CD14-positive monocyte (primary cell): Measurements from ENCODE around the gene PPP1R1B. TPM values are rescaled to one million over a fixed set of nuclear protein-coding genes. Genes with fewer than 3 reads are reported as not detected.

Experiments
- DNase-seq, 3 donors: peaks; one replicate each; pipeline ENCODE4 v3.0.0-alpha.2; 2011 to 2022
- H2AFZ ChIP-seq: 2 replicates; pipeline ENCODE4 v1.6.0; 2012; ENCODE audit warnings: mild to moderate bottlenecking, low read depth, low read length, inconsistent platforms; ENCODE audit not compliant: insufficient read depth, poor library complexity, severe bottlenecking
- H3K27ac ChIP-seq, 2 donors: 1 replicate in 1 of 2; 2 replicates in 1 of 2; pipeline ENCODE4 v1.5.1; 2012 to 2013; ENCODE audit warnings: low read length in 2 of 2, control low read depth in 1 of 2, inconsistent platforms in 1 of 2, low read depth in 1 of 2, mild to moderate bottlenecking in 1 of 2
- H3K27me3 ChIP-seq, 2 donors: one replicate each; pipeline versions ENCODE4 v1.6.0 to v1.6.1; 2011 to 2013; ENCODE audit warnings: low read length in 2 of 2; ENCODE audit not compliant: control insufficient read depth in 2 of 2, insufficient read depth in 2 of 2
- H3K36me3 ChIP-seq, 2 donors: replicated peaks in 1 of 2; 1 replicate in 1 of 2; 2 replicates in 1 of 2; pipeline versions ENCODE4 v1.5.1 to v1.6.1; 2012 to 2013; ENCODE audit warnings: low read length in 2 of 2, control low read depth in 1 of 2, inconsistent platforms in 1 of 2, mild to moderate bottlenecking in 1 of 2; ENCODE audit not compliant: insufficient read depth in 2 of 2, control insufficient read depth in 1 of 2
- H3K4me1 ChIP-seq, 2 donors: 1 replicate in 1 of 2; 2 replicates in 1 of 2; pipeline versions ENCODE4 v1.5.1 to v1.6.1; 2012 to 2013; ENCODE audit warnings: low read length in 2 of 2, control low read depth in 1 of 2, inconsistent platforms in 1 of 2, mild to moderate bottlenecking in 1 of 2, moderate library complexity in 1 of 2; ENCODE audit not compliant: insufficient read depth in 2 of 2, control insufficient read depth in 1 of 2
- H3K4me2 ChIP-seq: replicated peaks from 2 replicates; pipeline ENCODE3; 2012; ENCODE audit warnings: low read length, moderate library complexity, mild to moderate bottlenecking; ENCODE audit not compliant: poor library complexity, severe bottlenecking; ENCODE audit errors: extremely low read depth
- H3K4me3 ChIP-seq, 3 experiments: fragments of 200-600 bp in 1 of 3; sonication (generic) in 1 of 3; replicated peaks in 1 of 3; 1 replicate in 2 of 3; 2 replicates in 1 of 3; pipeline ENCODE4 v1.5.1; 2011 to 2013; ENCODE audit warnings: low read length in 3 of 3, mild to moderate bottlenecking in 3 of 3, control low read depth in 2 of 3, low read depth in 2 of 3, inconsistent platforms in 1 of 3, moderate library complexity in 1 of 3
- H3K79me2 ChIP-seq: 2 replicates; pipeline ENCODE4 v1.6.0; 2012; ENCODE audit warnings: mild to moderate bottlenecking, control low read depth, inconsistent platforms, low read length, moderate library complexity; ENCODE audit not compliant: insufficient read depth
- H3K9ac ChIP-seq: 2 replicates; pipeline ENCODE4 v1.6.0; 2017; ENCODE audit warnings: low read length, mild to moderate bottlenecking; ENCODE audit not compliant: insufficient read depth, poor library complexity, severe bottlenecking
- H3K9me3 ChIP-seq, 2 donors: replicated peaks in 1 of 2; 1 replicate in 1 of 2; 2 replicates in 1 of 2; pipeline versions ENCODE4 v1.5.1 to v1.6.1; 2012 to 2013; ENCODE audit warnings: low read length in 2 of 2, control low read depth in 1 of 2; ENCODE audit not compliant: control insufficient read depth in 1 of 2, insufficient read depth in 1 of 2
- H4K20me1 ChIP-seq: 2 replicates; pipeline ENCODE4 v1.6.0; 2012; ENCODE audit warnings: mild to moderate bottlenecking, low read length, control low read depth, moderate library complexity; ENCODE audit not compliant: insufficient read depth
- H3K27ac Mint-ChIP-seq, 7 donors: one replicate each; pipeline ENCODE4 v1.8.0; 2020; ENCODE audit warnings: mild to moderate bottlenecking in 7 of 7, mixed read lengths in 7 of 7, moderate library complexity in 6 of 7, inconsistent platforms in 2 of 7
- H3K27me3 Mint-ChIP-seq, 3 donors: one replicate each; pipeline ENCODE4 v1.8.0; 2021 to 2022; ENCODE audit warnings: low read depth in 3 of 3, mild to moderate bottlenecking in 3 of 3, mixed read lengths in 3 of 3, moderate library complexity in 3 of 3, inconsistent platforms in 1 of 3
- H3K36me3 Mint-ChIP-seq, 2 donors: one replicate each; pipeline ENCODE4 v1.8.0; 2020; ENCODE audit warnings: mixed read lengths in 2 of 2, inconsistent platforms in 1 of 2, mild to moderate bottlenecking in 1 of 2
- H3K4me1 Mint-ChIP-seq: one replicate; pipeline ENCODE4 v1.8.0; 2020; ENCODE audit warnings: mild to moderate bottlenecking, mixed read lengths
- H3K4me3 Mint-ChIP-seq, 2 donors: one replicate each; pipeline ENCODE4 v1.8.0; 2020; ENCODE audit warnings: mild to moderate bottlenecking in 2 of 2, mixed read lengths in 2 of 2, moderate library complexity in 1 of 2
- H3K9me3 Mint-ChIP-seq, 7 donors: one replicate each; pipeline ENCODE4 v1.8.0; 2020 to 2022; ENCODE audit warnings: mixed read lengths in 7 of 7, mild to moderate bottlenecking in 6 of 7, moderate library complexity in 6 of 7, inconsistent platforms in 2 of 7
- WGBS: methylation state at CpG from one replicate; pipeline ENCODE4 v1.1.5; 2013; ENCODE audit warnings: missing lambda C conversion rate; ENCODE audit not compliant: insufficient coverage; 5-methylcytosine and 5-hydroxymethylcytosine counted together
- intact Hi-C, 2 donors: fragments of 100-400 bp; cut with micrococcal nuclease; formaldehyde crosslinking; loops; one replicate each; pipeline versions ENCODE4 v1.15.0 to v1.15.1; 2023
- polyA plus RNA-seq, 3 donors: library from polyadenylated mRNA; depleted of rRNA in 1 of 3; unstranded in 2 of 3; stranded (reverse) in 1 of 3; fragments of 300-500 nt in 2 of 3; fragments of >200 nt in 1 of 3; fragmentation: Illumina TruSeq in 2 of 3; gene quantifications; 1 replicate in 2 of 3; 2 replicates in 1 of 3; pipeline ENCODE4 v1.2.3, GENCODE V29; 2012 to 2021
- TF ChIP-seq, protein P1 (sequence below): fragments of 200-600 bp; IDR thresholded peaks from one replicate; pipeline ENCODE4 v1.8.0; 2022; ENCODE audit warnings: antibody characterized with exemption, mild to moderate bottlenecking

PPP1R1B gene
- polyA plus RNA-seq, 3 donors, result 0.05 TPM; not detected in 2

- peak overlapping the region; percentile 58 to 75 for H3K4me3 Mint-ChIP-seq
- Histone ChIP-seq H3K4me2 (peak overlapping the region; percentile 33), H3K27me3 (no peaks in the 10 kb centered on the region), H3K9ac (no peak overlapping the region), H3K36me3 (peaks cover 0 to 6% of the 10 kb centered on the region in 2 donors), H3K27ac (peak overlapping the region; percentile 26 to 54), H3K4me3 (peak overlapping the region in 1 of 3 experiments; percentile 25), H3K9me3 (no peaks in the 10 kb centered on the region), H4K20me1 (peaks cover 79% of the 10 kb centered on the region), H3K79me2 (peaks cover 89% of the 10 kb centered on the region), H2AFZ (no peak overlapping the region), H3K4me1 (peaks cover 64 to 75% of the 10 kb centered on the region in 2 donors)
- H3K36me3 Mint-ChIP-seq, result peaks cover 13 to 25% of the 10 kb centered on the region in 2 donors
- H3K27ac Mint-ChIP-seq, result peak overlapping the region in 5 of 7 donors; percentile 22 to 81 (median 76)
- H3K27me3 Mint-ChIP-seq, result peaks cover 0 to 6% (median 0%) of the 10 kb centered on the region in 3 donors
- H3K4me1 Mint-ChIP-seq, result peaks cover 73% of the 10 kb centered on the region
- intact Hi-C loops, result no loop called here
- DNase-seq, result peak; percentile 26 to 72 (median 40)
- peaks cover 0 to 1% (median 0%) of the 10 kb centered on the region in 7 donors for H3K9me3 Mint-ChIP-seq
- TF ChIP-seq, protein P1, sequence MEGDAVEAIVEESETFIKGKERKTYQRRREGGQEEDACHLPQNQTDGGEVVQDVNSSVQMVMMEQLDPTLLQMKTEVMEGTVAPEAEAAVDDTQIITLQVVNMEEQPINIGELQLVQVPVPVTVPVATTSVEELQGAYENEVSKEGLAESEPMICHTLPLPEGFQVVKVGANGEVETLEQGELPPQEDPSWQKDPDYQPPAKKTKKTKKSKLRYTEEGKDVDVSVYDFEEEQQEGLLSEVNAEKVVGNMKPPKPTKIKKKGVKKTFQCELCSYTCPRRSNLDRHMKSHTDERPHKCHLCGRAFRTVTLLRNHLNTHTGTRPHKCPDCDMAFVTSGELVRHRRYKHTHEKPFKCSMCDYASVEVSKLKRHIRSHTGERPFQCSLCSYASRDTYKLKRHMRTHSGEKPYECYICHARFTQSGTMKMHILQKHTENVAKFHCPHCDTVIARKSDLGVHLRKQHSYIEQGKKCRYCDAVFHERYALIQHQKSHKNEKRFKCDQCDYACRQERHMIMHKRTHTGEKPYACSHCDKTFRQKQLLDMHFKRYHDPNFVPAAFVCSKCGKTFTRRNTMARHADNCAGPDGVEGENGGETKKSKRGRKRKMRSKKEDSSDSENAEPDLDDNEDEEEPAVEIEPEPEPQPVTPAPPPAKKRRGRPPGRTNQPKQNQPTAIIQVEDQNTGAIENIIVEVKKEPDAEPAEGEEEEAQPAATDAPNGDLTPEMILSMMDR, result no peak
- WGBS, result 0% methylated on average over 1 of the region's 4 CpGs
Observed at GRCh38 chr17:39640591-39641031, 13.9 kb downstream of the PPP1R1B start.

DNA sequence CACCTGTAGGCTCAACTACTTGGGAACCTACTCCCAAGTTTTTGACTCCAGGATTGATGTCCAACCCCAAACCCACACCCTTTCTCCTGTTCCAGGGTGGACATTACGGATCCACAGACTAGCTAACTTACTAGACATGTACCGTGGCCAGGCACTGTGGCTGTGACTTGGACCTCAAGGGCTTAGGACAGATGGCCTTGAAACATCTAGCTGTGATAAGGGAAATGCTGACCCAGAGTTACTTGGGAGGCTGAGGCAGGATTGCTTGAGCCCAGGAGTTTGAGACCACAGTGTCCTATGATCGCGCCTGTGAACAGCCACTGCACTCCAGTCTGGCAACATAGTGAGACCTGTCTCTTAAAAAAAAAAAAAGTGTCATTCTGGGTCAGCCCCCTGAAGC lies 14.3 kb downstream of the PPP1R1B start:
- H3K9ac ChIP-seq, result no peak overlapping the region
- peak overlapping the region in 1 of 3 experiments; percentile 25 for H3K4me3 ChIP-seq
- H3K79me2 ChIP-seq, result peaks cover 93% of the 10 kb centered on the region
- Mint-ChIP-seq H3K9me3 (peaks cover 0 to 1% (median 0%) of the 10 kb centered on the region in 7 donors), H3K27ac (peak overlapping the region in 3 of 7 donors; percentile 13 to 82 (median 72)), H3K27me3 (peaks cover 0 to 3% (median 0%) of the 10 kb centered on the region in 3 donors), H3K4me1 (peaks cover 69% of the 10 kb centered on the region), H3K36me3 (peaks cover 16 to 27% of the 10 kb centered on the region in 2 donors), H3K4me3 (no peak overlapping the region)
- peaks cover 59 to 70% of the 10 kb centered on the region in 2 donors for H3K4me1 ChIP-seq
- TF ChIP-seq, protein P1, result no peak
- no peak for DNase-seq
- peak overlapping the region; percentile 33 for H3K4me2 ChIP-seq
- no peaks in the 10 kb centered on the region for H3K9me3 ChIP-seq
- H4K20me1 ChIP-seq, result peaks cover 84% of the 10 kb centered on the region
- intact Hi-C loops, result no loop called here
- no peaks in the 10 kb centered on the region for H3K27me3 ChIP-seq
- peaks cover 0 to 6% of the 10 kb centered on the region in 2 donors for H3K36me3 ChIP-seq
- WGBS, result 100% methylated on average over 3 of the region's 4 CpGs
- peak overlapping the region in 1 of 2 donors; percentile 54 for H3K27ac ChIP-seq
- no peak overlapping the region for H2AFZ ChIP-seq
